H1 (cell line): Measurements from ENCODE around the gene AHR.

Experiments
- BACH1 ChIP-seq: IDR thresholded peaks from 2 replicates; pipeline ENCODE4 v1.6.1; 2012; ENCODE audit warnings: low read length, improper control_type of control experiment
- BRCA1 ChIP-seq: IDR thresholded peaks from 2 replicates; pipeline ENCODE4 v1.6.1; 2012; ENCODE audit warnings: low read depth, low read length, improper control_type of control experiment
- CHD7 ChIP-seq: fragments of 300-600 bp; sonication (generic); IDR thresholded peaks from 2 replicates; pipeline ENCODE4 v1.7.1; 2012; ENCODE audit warnings: low read length, moderate library complexity, mild to moderate bottlenecking, inconsistent platforms; ENCODE audit not compliant: insufficient replicate concordance
- EZH2 ChIP-seq: fragments of 200-600 bp; sonication (generic); IDR thresholded peaks from 2 replicates; pipeline ENCODE4 v1.7.1; 2012; ENCODE audit warnings: low read depth, mild to moderate bottlenecking, moderate library complexity, low read length, inconsistent platforms; ENCODE audit not compliant: severe bottlenecking
- HDAC2 ChIP-seq, 2 experiments: fragments of 300-600 bp in 1 of 2; sonication (generic) in 1 of 2; IDR thresholded peaks; 2 replicates each; pipeline ENCODE4 v1.6.1; 2011 to 2012; ENCODE audit warnings: low read depth in 2 of 2, low read length in 2 of 2, mild to moderate bottlenecking in 2 of 2, moderate library complexity in 2 of 2, borderline replicate concordance in 1 of 2, inconsistent platforms in 1 of 2
- MAX ChIP-seq: IDR thresholded peaks from 2 replicates; pipeline ENCODE4 v1.6.1; 2012; ENCODE audit warnings: inconsistent platforms
- SIRT6 ChIP-seq: IDR thresholded peaks from one replicate; pipeline ENCODE4 v1.7.1; 2012; ENCODE audit warnings: low read length, inconsistent platforms

- 0 out of 2 replicates have a peak, but pooled peaks have one; percentile 12 for TF ChIP-seq BACH1
- no peak for TF ChIP-seq SIRT6
- no peak for TF ChIP-seq EZH2
- TF ChIP-seq BRCA1 = no peak
- TF ChIP-seq CHD7 = no peak
- TF ChIP-seq HDAC2 (IDR thresholded peaks at IDR 0.05; ENCODE audit: borderline replicate concordance in 1 of 2, low read depth in 2 of 2, low read length in 2 of 2) = no peak
- TF ChIP-seq MAX = no peak
Observed at GRCh38 chr7:17362439-17363105, 64.1 kb downstream of the AHR start.
